ENCODE results near the gene GIPC2.
A peak's percentile ranks its signal among the peaks of the same experiment; 100 is the strongest.

- TF ChIP-seq MAFK (IDR thresholded peaks at IDR 0.05; ENCODE audit: low read depth, low read length), result no peak
- TF ChIP-seq, protein P1, sequence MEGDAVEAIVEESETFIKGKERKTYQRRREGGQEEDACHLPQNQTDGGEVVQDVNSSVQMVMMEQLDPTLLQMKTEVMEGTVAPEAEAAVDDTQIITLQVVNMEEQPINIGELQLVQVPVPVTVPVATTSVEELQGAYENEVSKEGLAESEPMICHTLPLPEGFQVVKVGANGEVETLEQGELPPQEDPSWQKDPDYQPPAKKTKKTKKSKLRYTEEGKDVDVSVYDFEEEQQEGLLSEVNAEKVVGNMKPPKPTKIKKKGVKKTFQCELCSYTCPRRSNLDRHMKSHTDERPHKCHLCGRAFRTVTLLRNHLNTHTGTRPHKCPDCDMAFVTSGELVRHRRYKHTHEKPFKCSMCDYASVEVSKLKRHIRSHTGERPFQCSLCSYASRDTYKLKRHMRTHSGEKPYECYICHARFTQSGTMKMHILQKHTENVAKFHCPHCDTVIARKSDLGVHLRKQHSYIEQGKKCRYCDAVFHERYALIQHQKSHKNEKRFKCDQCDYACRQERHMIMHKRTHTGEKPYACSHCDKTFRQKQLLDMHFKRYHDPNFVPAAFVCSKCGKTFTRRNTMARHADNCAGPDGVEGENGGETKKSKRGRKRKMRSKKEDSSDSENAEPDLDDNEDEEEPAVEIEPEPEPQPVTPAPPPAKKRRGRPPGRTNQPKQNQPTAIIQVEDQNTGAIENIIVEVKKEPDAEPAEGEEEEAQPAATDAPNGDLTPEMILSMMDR (conservative IDR thresholded peaks at IDR 0.05; ENCODE audit: low read depth, low read length), result no peak
- TF ChIP-seq CEBPB (IDR thresholded peaks at IDR 0.05; ENCODE audit: low read depth, low read length), result peak; percentile 39; the same call in 1 of the 2 replicates
- no peak for TF ChIP-seq POLR2A (IDR thresholded peaks at IDR 0.05; ENCODE audit: low read depth, low read length)
- TF ChIP-seq NFE2L2 (IDR thresholded peaks at IDR 0.05; ENCODE audit: low read depth, low read length), result no peak
- TF ChIP-seq USF2 (IDR thresholded peaks at IDR 0.05; ENCODE audit: low read depth, low read length), result no peak
- no peak for TF ChIP-seq FOS (IDR thresholded peaks at IDR 0.05; ENCODE audit: low read depth, low read length)
Measured at GRCh38 chr1:78122389-78122788, 76.6 kb downstream of the GIPC2 start.

Data from IMR-90 (cell line).